ENCODE data around the gene MAPK8. TPM values are rescaled to one million over a fixed set of nuclear protein-coding genes. Genes with fewer than 3 reads are reported as not detected.

The MAPK8 gene
- total and polyA plus RNA-seq, 4 experiments from 2014 or later, result 13.3 to 49.9 (median 35.0) TPM

- Mint-ChIP-seq H3K4me3 (no peak overlapping the region), H3K9me3 (peaks cover 0 to 8% (median 0%) of the 10 kb centered on the region in 8 donors), H3K27me3 (no peaks in the 10 kb centered on the region), H3K36me3 (peaks cover 26 to 71% of the 10 kb centered on the region in 2 donors), H3K4me1 (peaks cover 20 to 51% (median 24%) of the 10 kb centered on the region in 4 donors), H3K27ac (peak overlapping the region in 1 of 7 donors; percentile 9)
- no peak overlapping the region for H3K4me3 ChIP-seq (ENCODE audit: low read length in 2 of 2)
- CTCF ChIA-PET (ENCODE audit: partially characterized antibody), result no interaction called here
- no peak for DNase-seq
- H3K27ac ChIP-seq (ENCODE audit: low read depth, low read length), result no peak overlapping the region
- H3K9me3 ChIP-seq (ENCODE audit: control insufficient read depth in 1 of 2, low read length in 2 of 2), result no peaks in the 10 kb centered on the region
- no peaks in the 10 kb centered on the region for H3K36me3 ChIP-seq (ENCODE audit: insufficient read depth, low read length)
- no peaks in the 10 kb centered on the region for H3K4me1 ChIP-seq (ENCODE audit: insufficient read depth, low read length)
- intact Hi-C loops (cut with micrococcal nuclease), result no loop called here
- POLR2A ChIA-PET (ENCODE audit: partially characterized antibody), result no interaction called here
- H3K27me3 ChIP-seq (ENCODE audit: insufficient read depth, low read length), result no peaks in the 10 kb centered on the region
Measured at GRCh38 chr10:48332871-48333216, 26.4 kb downstream of the MAPK8 start.

- Histone ChIP-seq H3K27ac (ENCODE audit: low read depth, low read length) (no peak overlapping the region), H3K9me3 (ENCODE audit: control insufficient read depth in 1 of 2, low read length in 2 of 2) (no peaks in the 10 kb centered on the region), H3K4me1 (ENCODE audit: insufficient read depth, low read length) (no peaks in the 10 kb centered on the region), H3K27me3 (ENCODE audit: insufficient read depth, low read length) (no peaks in the 10 kb centered on the region), H3K36me3 (ENCODE audit: insufficient read depth, low read length) (no peaks in the 10 kb centered on the region), H3K4me3 (ENCODE audit: low read length in 2 of 2) (no peak overlapping the region)
- DNase-seq, result no peak
- ChIA-PET POLR2A (ENCODE audit: partially characterized antibody) (no interaction called here), CTCF (ENCODE audit: partially characterized antibody) (no interaction called here)
- Mint-ChIP-seq H3K9me3 (peaks cover 0 to 8% (median 0%) of the 10 kb centered on the region in 8 donors), H3K27me3 (no peaks in the 10 kb centered on the region), H3K4me3 (no peak overlapping the region), H3K27ac (no peak overlapping the region), H3K36me3 (peaks cover 32 to 75% of the 10 kb centered on the region in 2 donors), H3K4me1 (peaks cover 17 to 48% (median 21%) of the 10 kb centered on the region in 4 donors)
- intact Hi-C loops (cut with micrococcal nuclease), result no loop called here
Measured at GRCh38 chr10:48333856-48334255, 27.4 kb downstream of the MAPK8 start.

GRCh38 chr10:48335788-48336187, 29.3 kb downstream of the MAPK8 start:
- no peaks in the 10 kb centered on the region for H3K4me1 ChIP-seq (ENCODE audit: insufficient read depth, low read length)
- ChIA-PET POLR2A (ENCODE audit: partially characterized antibody) (no interaction called here), CTCF (ENCODE audit: partially characterized antibody) (no interaction called here)
- H3K4me1 Mint-ChIP-seq, result peaks cover 15 to 38% (median 20%) of the 10 kb centered on the region in 4 donors
- no peaks in the 10 kb centered on the region for H3K27me3 ChIP-seq (ENCODE audit: insufficient read depth, low read length)
- peaks cover 30 to 65% of the 10 kb centered on the region in 2 donors for H3K36me3 Mint-ChIP-seq
- no peaks in the 10 kb centered on the region for H3K36me3 ChIP-seq (ENCODE audit: insufficient read depth, low read length)
- no peak overlapping the region for H3K27ac Mint-ChIP-seq
- H3K4me3 Mint-ChIP-seq, result no peak overlapping the region
- intact Hi-C loops (cut with micrococcal nuclease), result no loop called here
- no peak overlapping the region for H3K27ac ChIP-seq (ENCODE audit: low read depth, low read length)
- peaks cover 0 to 8% (median 0%) of the 10 kb centered on the region in 8 donors for H3K9me3 Mint-ChIP-seq
- H3K4me3 ChIP-seq (ENCODE audit: low read length in 2 of 2), result no peak overlapping the region
- no peaks in the 10 kb centered on the region for H3K27me3 Mint-ChIP-seq
- no peaks in the 10 kb centered on the region for H3K9me3 ChIP-seq (ENCODE audit: control insufficient read depth in 1 of 2, low read length in 2 of 2)
- no peak for DNase-seq

- Mint-ChIP-seq H3K27me3 (no peaks in the 10 kb centered on the region), H3K4me1 (peaks cover 13 to 37% (median 18%) of the 10 kb centered on the region in 4 donors), H3K4me3 (no peak overlapping the region), H3K27ac (no peak overlapping the region), H3K36me3 (peaks cover 30 to 59% of the 10 kb centered on the region in 2 donors), H3K9me3 (peaks cover 0 to 8% (median 1%) of the 10 kb centered on the region in 8 donors)
- Histone ChIP-seq H3K27ac (ENCODE audit: low read depth, low read length) (no peak overlapping the region), H3K4me3 (ENCODE audit: low read length in 2 of 2) (no peak overlapping the region), H3K9me3 (ENCODE audit: control insufficient read depth in 1 of 2, low read length in 2 of 2) (no peaks in the 10 kb centered on the region), H3K36me3 (ENCODE audit: insufficient read depth, low read length) (no peaks in the 10 kb centered on the region), H3K4me1 (ENCODE audit: insufficient read depth, low read length) (no peaks in the 10 kb centered on the region), H3K27me3 (ENCODE audit: insufficient read depth, low read length) (no peaks in the 10 kb centered on the region)
- DNase-seq, result no peak
- CTCF ChIA-PET (ENCODE audit: partially characterized antibody), result no interaction called here
- intact Hi-C loops (cut with micrococcal nuclease), result no loop called here
- POLR2A ChIA-PET (ENCODE audit: partially characterized antibody), result no interaction called here
Measured at GRCh38 chr10:48336978-48337599, 30.6 kb downstream of the MAPK8 start.

GRCh38 chr10:48340734-48341133, 34.3 kb downstream of the MAPK8 start:
- H3K36me3 ChIP-seq (ENCODE audit: insufficient read depth, low read length), result no peaks in the 10 kb centered on the region
- H3K4me1 ChIP-seq (ENCODE audit: insufficient read depth, low read length), result no peaks in the 10 kb centered on the region
- no peak overlapping the region for H3K27ac Mint-ChIP-seq
- POLR2A ChIA-PET (ENCODE audit: partially characterized antibody), result no interaction called here
- no peaks in the 10 kb centered on the region for H3K27me3 Mint-ChIP-seq
- H3K9me3 Mint-ChIP-seq, result peaks cover 0 to 7% (median 2%) of the 10 kb centered on the region in 8 donors
- CTCF ChIA-PET (ENCODE audit: partially characterized antibody), result no interaction called here
- H3K4me1 Mint-ChIP-seq, result peaks cover 6 to 18% (median 12%) of the 10 kb centered on the region in 4 donors
- H3K4me3 Mint-ChIP-seq, result no peak overlapping the region
- no peak overlapping the region for H3K27ac ChIP-seq (ENCODE audit: low read depth, low read length)
- no peak overlapping the region for H3K4me3 ChIP-seq (ENCODE audit: low read length in 2 of 2)
- no peak for DNase-seq
- H3K9me3 ChIP-seq (ENCODE audit: control insufficient read depth in 1 of 2, low read length in 2 of 2), result no peaks in the 10 kb centered on the region
- no peaks in the 10 kb centered on the region for H3K27me3 ChIP-seq (ENCODE audit: insufficient read depth, low read length)
- intact Hi-C loops (cut with micrococcal nuclease), result no loop called here
- H3K36me3 Mint-ChIP-seq, result peaks cover 27 to 49% of the 10 kb centered on the region in 2 donors

- Mint-ChIP-seq H3K9me3 (peaks cover 3 to 22% (median 15%) of the 10 kb centered on the region in 8 donors), H3K27ac (no peak overlapping the region), H3K27me3 (no peaks in the 10 kb centered on the region), H3K36me3 (peaks cover 23 to 49% of the 10 kb centered on the region in 2 donors), H3K4me3 (no peak overlapping the region), H3K4me1 (peaks cover 6 to 13% (median 8%) of the 10 kb centered on the region in 4 donors)
- ChIA-PET CTCF (ENCODE audit: partially characterized antibody) (no interaction called here), POLR2A (ENCODE audit: partially characterized antibody) (no interaction called here)
- Histone ChIP-seq H3K36me3 (ENCODE audit: insufficient read depth, low read length) (no peaks in the 10 kb centered on the region), H3K27ac (ENCODE audit: low read depth, low read length) (no peak overlapping the region), H3K27me3 (ENCODE audit: insufficient read depth, low read length) (no peaks in the 10 kb centered on the region), H3K4me1 (ENCODE audit: insufficient read depth, low read length) (no peaks in the 10 kb centered on the region), H3K9me3 (ENCODE audit: control insufficient read depth in 1 of 2, low read length in 2 of 2) (peaks cover 0 to 6% of the 10 kb centered on the region in 2 donors), H3K4me3 (ENCODE audit: low read length in 2 of 2) (no peak overlapping the region)
- intact Hi-C loops (cut with micrococcal nuclease), result no loop called here
- DNase-seq, result no peak
Measured at GRCh38 chr10:48343106-48343505, 36.6 kb downstream of the MAPK8 start.

- DNase-seq, result no peak
- Histone ChIP-seq H3K4me1 (ENCODE audit: insufficient read depth, low read length) (no peaks in the 10 kb centered on the region), H3K27ac (ENCODE audit: low read depth, low read length) (no peak overlapping the region), H3K4me3 (ENCODE audit: low read length in 2 of 2) (no peak overlapping the region), H3K36me3 (ENCODE audit: insufficient read depth, low read length) (no peaks in the 10 kb centered on the region), H3K9me3 (ENCODE audit: control insufficient read depth in 1 of 2, low read length in 2 of 2) (peaks cover 0 to 6% of the 10 kb centered on the region in 2 donors), H3K27me3 (ENCODE audit: insufficient read depth, low read length) (no peaks in the 10 kb centered on the region)
- Mint-ChIP-seq H3K4me3 (no peak overlapping the region), H3K36me3 (peaks cover 27 to 51% of the 10 kb centered on the region in 2 donors), H3K9me3 (peaks cover 3 to 31% (median 24%) of the 10 kb centered on the region in 8 donors), H3K27me3 (no peaks in the 10 kb centered on the region), H3K4me1 (peaks cover 5 to 8% (median 6%) of the 10 kb centered on the region in 4 donors), H3K27ac (no peak overlapping the region)
- CTCF ChIA-PET (ENCODE audit: partially characterized antibody), result no interaction called here
- POLR2A ChIA-PET (ENCODE audit: partially characterized antibody), result no interaction called here
- intact Hi-C loops (cut with micrococcal nuclease), result no loop called here
Measured at GRCh38 chr10:48343921-48344598, 37.6 kb downstream of the MAPK8 start.

All from CD4-positive, alpha-beta memory T cell (primary cell).